DND-41 (cell line): Measurements from ENCODE around the gene GPR89B.

Source experiments
- CTCF ChIP-seq: IDR thresholded peaks from 2 replicates; pipeline ENCODE4 v1.5.1; 2012; ENCODE audit warnings: borderline replicate concordance, low read length, moderate library complexity, mild to moderate bottlenecking; ENCODE audit not compliant: poor library complexity, severe bottlenecking; ENCODE audit errors: extremely low read depth
- EZH2 ChIP-seq: IDR thresholded peaks from 3 replicates; pipeline ENCODE4 v1.6.1; 2012; ENCODE audit warnings: borderline replicate concordance, low read depth, mild to moderate bottlenecking, moderate library complexity, low read length, inconsistent platforms; ENCODE audit not compliant: severe bottlenecking

- peak; percentile 32 for TF ChIP-seq CTCF
- TF ChIP-seq EZH2: no peak
Observed at GRCh38 chr1:147892216-147892615, 36.0 kb upstream of the GPR89B start.
